ENCODE measurements around the gene MCHR1.
"Not testable (repeated sequence)": the region's sequence is repeated elsewhere in the genome, so short reads cannot be mapped to it uniquely, and the experiment has no call there.

Gene MCHR1

GRCh38 chr22:40671796-40672360 lies 7.4 kb upstream of the MCHR1 start:
- no peak overlapping the region for H3K4me3 ChIP-seq (ENCODE audit: low read length)
- no peak for TF ChIP-seq CTCF (conservative IDR thresholded peaks at IDR 0.05; ENCODE audit: low read length)
- DNase-seq (ENCODE audit: low read depth), result no peak

GRCh38 chr22:40673017-40673416 lies 6.3 kb upstream of the MCHR1 start:
- DNase-seq (ENCODE audit: low read depth), result no peak
- TF ChIP-seq CTCF (conservative IDR thresholded peaks at IDR 0.05; ENCODE audit: low read length), result no peak
- H3K4me3 ChIP-seq (ENCODE audit: low read length), result no peak overlapping the region

GRCh38 chr22:40674274-40674673 lies 5.0 kb upstream of the MCHR1 start:
- DNase-seq (ENCODE audit: low read depth), result no peak
- TF ChIP-seq CTCF (conservative IDR thresholded peaks at IDR 0.05; ENCODE audit: low read length), result no peak
- no peak overlapping the region for H3K4me3 ChIP-seq (ENCODE audit: low read length)

GRCh38 chr22:40676166-40676565 lies 3.1 kb upstream of the MCHR1 start:
- not testable (repeated sequence) for DNase-seq (ENCODE audit: low read depth); H3K4me3 ChIP-seq (ENCODE audit: low read length)

- no peak for TF ChIP-seq CTCF (conservative IDR thresholded peaks at IDR 0.05; ENCODE audit: low read length)
- no peak overlapping the region for H3K4me3 ChIP-seq (ENCODE audit: low read length)
- DNase-seq (ENCODE audit: low read depth), result no peak
Measured at GRCh38 chr22:40676644-40677043, 2.6 kb upstream of the MCHR1 start.

- H3K4me3 ChIP-seq (ENCODE audit: low read length), result peak overlapping the region; percentile 47; the same call in 1 of the 2 replicates
- TF ChIP-seq CTCF (conservative IDR thresholded peaks at IDR 0.05; ENCODE audit: low read length), result no peak
- DNase-seq (ENCODE audit: low read depth), result no peak
Measured at GRCh38 chr22:40678493-40679248, 613 bp upstream of the MCHR1 start.

GRCh38 chr22:40679964-40680818 lies 907 bp downstream of the MCHR1 start:
- TF ChIP-seq CTCF (conservative IDR thresholded peaks at IDR 0.05; ENCODE audit: low read length), result peak; percentile 37; the same call in 1 of the 2 replicates
- peak overlapping the region; percentile 47 for H3K4me3 ChIP-seq (ENCODE audit: low read length)
- DNase-seq (ENCODE audit: low read depth), result peak; percentile 58

Measured in AG10803 (cell line).